NT2/D1 (cell line): Measurements from ENCODE around the gene TENT4A.

ENCODE experiments used
- DNase-seq: peaks from one replicate; pipeline ENCODE4 v3.0.0-alpha.2; 2011; ENCODE audit warnings: low read depth, low spot score
- H3K27me3 ChIP-seq: 2 replicates; pipeline ENCODE4 v1.6.0; 2011; ENCODE audit warnings: mild to moderate bottlenecking; ENCODE audit not compliant: insufficient read length, insufficient read depth
- H3K36me3 ChIP-seq: 2 replicates; pipeline ENCODE4 v1.6.1; 2011; ENCODE audit warnings: mild to moderate bottlenecking, low read length, mixed read lengths; ENCODE audit not compliant: insufficient read depth, insufficient read length
- H3K4me1 ChIP-seq: 2 replicates; pipeline ENCODE4 v1.5.1; 2011; ENCODE audit not compliant: insufficient read depth, insufficient read length
- H3K4me3 ChIP-seq: 2 replicates; pipeline ENCODE4 v1.5.1; 2011; ENCODE audit warnings: low read depth; ENCODE audit not compliant: insufficient read length
- H3K9ac ChIP-seq: 2 replicates; pipeline ENCODE4 v1.6.0; 2011; ENCODE audit warnings: low read depth; ENCODE audit not compliant: insufficient read length
- H3K9me3 ChIP-seq: 2 replicates; pipeline ENCODE4 v1.5.1; 2011; ENCODE audit warnings: mild to moderate bottlenecking, low read length; ENCODE audit not compliant: insufficient read depth
- SUZ12 ChIP-seq: IDR thresholded peaks from 2 replicates; pipeline ENCODE4 v1.6.1; 2011; ENCODE audit not compliant: insufficient read length, insufficient read depth; ENCODE audit errors: extremely low read depth
- YY1 ChIP-seq: IDR thresholded peaks from 2 replicates; pipeline ENCODE4 v1.6.1; 2011; ENCODE audit not compliant: insufficient read length, insufficient read depth
- ZNF274 ChIP-seq: IDR thresholded peaks from 2 replicates; pipeline ENCODE4 v1.6.1; 2011; ENCODE audit warnings: mild to moderate bottlenecking, low read depth, low read length

Gene TENT4A

DNA sequence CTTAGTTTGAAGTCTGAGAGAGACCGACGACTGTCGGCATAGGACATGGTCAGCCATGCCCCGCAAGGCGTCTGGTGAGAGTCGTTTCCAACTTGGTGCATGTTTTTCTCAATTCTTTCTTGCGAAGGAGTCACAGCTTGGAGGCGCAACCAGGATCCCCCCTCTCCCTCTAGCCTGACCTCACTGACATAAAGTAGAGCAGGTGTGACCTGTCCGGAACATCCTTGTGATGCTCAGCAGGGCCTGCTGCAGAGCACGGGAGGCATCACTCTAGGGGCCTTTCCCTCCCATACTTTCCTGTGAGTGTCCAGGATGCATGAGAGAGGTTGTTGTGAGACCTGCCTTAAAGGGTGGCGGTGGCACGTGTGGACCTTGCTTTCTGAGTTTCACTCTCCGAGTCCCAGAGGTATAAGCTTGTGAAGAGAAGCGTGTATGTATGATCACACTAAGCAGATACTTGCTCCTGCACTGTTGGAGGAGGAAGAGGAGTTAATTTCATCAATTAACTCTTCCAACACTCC lies 5.0 kb downstream of the TENT4A start:
- Histone ChIP-seq H3K9me3 (no peaks in the 10 kb centered on the region), H3K4me3 (no peak overlapping the region), H3K27me3 (no peaks in the 10 kb centered on the region), H3K4me1 (peaks cover 7% of the 10 kb centered on the region), H3K9ac (no peak overlapping the region), H3K36me3 (peaks cover 41% of the 10 kb centered on the region)
- DNase-seq: no peak
- TF ChIP-seq ZNF274 (no peak), SUZ12 (no peak), YY1 (no peak)

DNA sequence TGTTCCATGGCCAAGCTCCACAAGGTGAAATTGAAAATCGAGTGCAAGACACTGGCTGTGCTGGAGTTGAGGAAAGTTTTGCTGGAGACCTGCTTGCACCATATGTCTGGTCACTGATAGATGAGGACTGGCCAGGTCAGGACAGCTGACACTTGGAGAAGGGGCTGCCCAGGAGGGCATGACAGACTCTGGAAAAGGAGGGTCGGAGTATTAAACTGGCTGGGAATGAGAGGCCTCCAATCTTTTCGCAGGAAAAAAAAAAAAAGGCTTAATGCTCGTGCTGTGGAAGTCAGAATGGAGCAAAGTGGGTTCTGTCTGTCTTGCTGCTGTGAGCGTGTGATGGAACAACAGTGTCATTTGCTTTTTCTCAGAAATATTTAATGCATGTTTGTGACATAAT lies 5.5 kb downstream of the TENT4A start:
- TF ChIP-seq ZNF274: no peak
- TF ChIP-seq YY1: no peak
- no peak for TF ChIP-seq SUZ12
- no peak overlapping the region for H3K4me3 ChIP-seq
- no peaks in the 10 kb centered on the region for H3K9me3 ChIP-seq
- no peaks in the 10 kb centered on the region for H3K27me3 ChIP-seq
- no peak overlapping the region for H3K9ac ChIP-seq
- DNase-seq: no peak
- H3K4me1 ChIP-seq: peaks cover 7% of the 10 kb centered on the region
- peaks cover 45% of the 10 kb centered on the region for H3K36me3 ChIP-seq

DNA sequence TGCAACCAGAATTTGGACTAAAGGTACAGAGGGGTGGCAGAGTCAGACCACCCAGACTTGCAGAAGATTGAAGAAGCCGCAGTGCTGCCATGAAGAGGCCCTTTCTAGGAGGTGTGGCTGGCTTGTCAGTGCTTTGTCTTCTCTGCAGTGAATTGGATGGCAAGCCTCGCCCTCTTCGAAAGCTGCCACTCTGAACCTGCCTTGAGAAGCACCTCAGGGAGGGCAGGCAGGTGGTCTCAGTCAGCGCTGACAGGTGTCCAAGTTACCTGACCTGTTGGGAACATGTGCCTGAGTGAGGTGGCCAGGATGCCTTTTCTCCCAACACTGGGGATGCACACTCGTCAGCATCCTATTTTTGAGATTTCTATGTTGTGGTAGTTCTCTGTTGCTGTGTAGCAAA lies 6.2 kb downstream of the TENT4A start:
- no peak for DNase-seq
- no peak overlapping the region for H3K4me3 ChIP-seq
- peaks cover 52% of the 10 kb centered on the region for H3K36me3 ChIP-seq
- no peak overlapping the region for H3K9ac ChIP-seq
- TF ChIP-seq YY1: no peak
- TF ChIP-seq SUZ12: no peak
- TF ChIP-seq ZNF274: no peak
- H3K27me3 ChIP-seq: no peaks in the 10 kb centered on the region
- H3K4me1 ChIP-seq: peaks cover 7% of the 10 kb centered on the region
- H3K9me3 ChIP-seq: no peaks in the 10 kb centered on the region

DNA sequence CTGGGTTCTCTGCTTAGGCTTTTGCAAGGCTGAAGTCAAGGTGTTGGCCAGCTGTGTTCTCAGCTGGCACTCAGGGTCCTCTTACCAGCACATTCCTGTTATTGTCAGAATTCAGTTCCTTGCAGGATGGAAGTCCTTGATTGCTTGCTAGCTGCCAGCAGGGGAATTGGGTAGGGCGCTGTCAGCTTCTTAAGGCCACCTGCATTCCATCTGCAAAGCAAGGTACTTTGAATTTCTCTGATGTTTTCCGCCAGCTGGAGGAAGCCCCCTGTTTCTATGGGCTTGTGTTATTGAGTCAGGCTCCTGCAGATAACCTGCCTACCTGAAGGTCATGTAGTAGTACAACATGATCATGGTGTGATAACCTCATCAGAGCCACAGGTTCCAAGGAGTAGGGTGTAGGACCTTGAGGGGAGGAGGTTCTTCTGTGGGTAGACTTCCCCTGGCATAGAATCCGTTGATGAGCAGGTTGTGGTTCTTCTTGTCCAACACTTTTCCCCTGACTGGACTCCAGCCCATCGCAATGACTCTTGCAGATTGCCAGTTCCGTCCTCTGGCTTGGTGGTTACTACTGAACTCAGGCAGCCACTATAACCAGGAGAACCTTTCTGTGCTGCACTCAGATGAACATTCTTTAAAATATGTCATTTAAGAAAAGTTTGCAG lies 6.8 kb downstream of the TENT4A start:
- Histone ChIP-seq H3K36me3 (peaks cover 55% of the 10 kb centered on the region), H3K4me1 (peaks cover 7% of the 10 kb centered on the region), H3K27me3 (no peaks in the 10 kb centered on the region), H3K9ac (no peak overlapping the region), H3K9me3 (no peaks in the 10 kb centered on the region), H3K4me3 (no peak overlapping the region)
- no peak for TF ChIP-seq SUZ12
- no peak for TF ChIP-seq ZNF274
- no peak for TF ChIP-seq YY1
- DNase-seq: no peak

DNA sequence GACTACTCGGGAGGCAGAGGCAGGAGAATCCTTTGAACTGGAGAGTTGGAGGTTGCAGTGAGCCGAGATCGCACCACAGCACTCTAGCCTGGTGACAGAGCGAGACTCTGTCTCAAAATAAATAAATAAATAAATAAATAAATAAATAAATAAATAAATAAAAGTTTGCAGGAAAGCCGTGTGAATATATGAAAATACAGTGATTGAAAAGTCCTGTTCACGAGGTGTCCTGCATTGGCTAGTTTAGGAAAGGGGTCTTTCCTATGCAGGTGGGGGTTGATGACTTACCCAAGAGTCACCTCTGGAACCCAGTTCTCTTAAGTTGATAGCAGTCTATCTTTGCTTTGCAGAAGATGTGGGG lies 7.3 kb downstream of the TENT4A start:
- Histone ChIP-seq H3K4me1 (peaks cover 7% of the 10 kb centered on the region), H3K27me3 (no peaks in the 10 kb centered on the region), H3K9ac (no peak overlapping the region), H3K9me3 (no peaks in the 10 kb centered on the region), H3K36me3 (peaks cover 57% of the 10 kb centered on the region), H3K4me3 (no peak overlapping the region)
- TF ChIP-seq SUZ12: no peak
- no peak for TF ChIP-seq ZNF274
- TF ChIP-seq YY1: no peak
- DNase-seq: no peak

GRCh38 chr5:6721442-6721841 lies 8.2 kb downstream of the TENT4A start:
- DNase-seq: no peak
- Histone ChIP-seq H3K4me1 (peaks cover 2% of the 10 kb centered on the region), H3K9ac (no peak overlapping the region), H3K9me3 (no peaks in the 10 kb centered on the region), H3K4me3 (no peak overlapping the region), H3K36me3 (peaks cover 58% of the 10 kb centered on the region), H3K27me3 (no peaks in the 10 kb centered on the region)
- no peak for TF ChIP-seq YY1
- TF ChIP-seq SUZ12: no peak
- no peak for TF ChIP-seq ZNF274

- Histone ChIP-seq H3K4me3 (no peak overlapping the region), H3K9me3 (no peaks in the 10 kb centered on the region), H3K9ac (no peak overlapping the region), H3K4me1 (peaks cover 2% of the 10 kb centered on the region), H3K36me3 (peaks cover 54% of the 10 kb centered on the region), H3K27me3 (no peaks in the 10 kb centered on the region)
- DNase-seq: no peak
- TF ChIP-seq YY1 (no peak), SUZ12 (no peak), ZNF274 (no peak)
These were observed 8.8 kb downstream of the TENT4A start for GRCh38 chr5:6722015-6722414.

DNA sequence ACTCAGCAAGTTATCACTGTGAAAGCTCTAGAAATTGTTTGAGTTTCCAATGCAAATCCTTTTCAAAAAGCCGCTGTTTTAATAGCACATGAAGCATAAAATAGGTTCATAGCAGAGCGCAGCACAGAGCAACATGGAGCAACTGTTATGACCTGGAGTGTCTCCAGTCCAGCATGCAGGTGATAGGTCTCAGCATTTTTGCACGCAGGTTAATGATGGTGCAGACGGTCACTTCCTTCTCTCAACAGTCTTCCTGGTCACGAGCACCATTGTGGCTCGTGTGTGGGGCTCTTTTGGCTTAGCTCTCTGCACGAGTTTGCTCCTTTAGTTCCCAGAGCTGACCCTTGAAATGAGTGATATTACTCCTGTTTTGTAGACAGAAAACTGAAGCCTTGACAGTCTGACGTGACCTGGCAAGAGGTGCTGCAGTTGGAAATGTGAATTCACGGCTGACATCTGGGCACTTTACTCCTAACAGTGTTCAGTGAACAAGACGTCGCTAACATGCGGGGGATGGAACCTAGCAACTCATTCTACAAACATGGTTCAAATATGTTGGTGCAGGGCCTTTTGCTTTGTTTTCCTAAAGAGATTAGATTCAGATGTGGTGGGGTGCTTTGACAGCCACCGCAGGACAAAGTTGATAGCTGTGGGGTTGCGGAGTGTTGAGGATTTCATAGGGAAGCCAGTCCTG lies 10.0 kb downstream of the TENT4A start:
- no peak for DNase-seq

More for the DNA sequence above, 10.0 kb downstream of the TENT4A start:
- no peak for TF ChIP-seq SUZ12
- no peak for TF ChIP-seq ZNF274
- H3K4me3 ChIP-seq: no peak overlapping the region
- no peak overlapping the region for H3K9ac ChIP-seq
- peaks cover 2% of the 10 kb centered on the region for H3K4me1 ChIP-seq
- no peaks in the 10 kb centered on the region for H3K27me3 ChIP-seq
- H3K9me3 ChIP-seq: no peaks in the 10 kb centered on the region
- H3K36me3 ChIP-seq: peaks cover 45% of the 10 kb centered on the region
